HepG2 (cell line): ENCODE results near the gene ZNF512B. TPM values are rescaled to one million over a fixed set of nuclear protein-coding genes. Genes with fewer than 3 reads are reported as not detected.
A peak's percentile ranks its signal among the peaks of the same experiment; 100 is the strongest.

Source experiments
- NKX3-1 ChIP-seq: sonication (generic); formaldehyde crosslinking; IDR thresholded peaks from 2 replicates; pipeline ENCODE4 v1.5.0; 2020; ENCODE audit warnings: missing genetic modification reagents
- SRSF9 ChIP-seq: fragments of 200-400 bp; formaldehyde crosslinking; IDR thresholded peaks from 2 replicates; pipeline ENCODE4 v1.6.1; 2018; ENCODE audit warnings: borderline replicate concordance, mild to moderate bottlenecking, low read depth, low read length; ENCODE audit not compliant: insufficient read depth, poor library complexity, severe bottlenecking
- TAF15 ChIP-seq: fragments of 200-400 bp; formaldehyde crosslinking; IDR thresholded peaks from one replicate; pipeline ENCODE4 v1.6.1; 2018; ENCODE audit warnings: mild to moderate bottlenecking, low read depth, low read length; ENCODE audit not compliant: poor library complexity, severe bottlenecking
- ZBTB4 ChIP-seq: sonication (generic); formaldehyde crosslinking; IDR thresholded peaks from 2 replicates; pipeline ENCODE4 v1.4.0; 2020; ENCODE audit warnings: missing genetic modification reagents, mild to moderate bottlenecking, borderline replicate concordance
- ZNF337 ChIP-seq: sonication (generic); formaldehyde crosslinking; IDR thresholded peaks from 2 replicates; pipeline ENCODE4 v1.5.1; 2020; ENCODE audit warnings: missing genetic modification reagents, low read depth, mild to moderate bottlenecking, borderline replicate concordance
- ZNF407 ChIP-seq: sonication (generic); formaldehyde crosslinking; IDR thresholded peaks from one replicate; pipeline ENCODE4 v1.5.1; 2020; ENCODE audit warnings: mild to moderate bottlenecking, missing genetic modification reagents; ENCODE audit errors: not compliant biosample characterization
- ZNF850 ChIP-seq: sonication (generic); formaldehyde crosslinking; conservative IDR thresholded peaks from 2 replicates; pipeline ENCODE4 v1.9.0; 2021; ENCODE audit warnings: mild to moderate bottlenecking, missing genetic modification reagents
- polyA plus RNA-seq, 8 experiments: library from polyadenylated mRNA; depleted of rRNA in 3 of 8; stranded (reverse) in 7 of 8; unstranded in 1 of 8; fragments of >200 nt; fragmentation: Illumina TruSeq in 4 of 8; extraction: Trizol in 4 of 8; gene quantifications; 2 replicates each; pipeline versions ENCODE4 v1.2.1 to v1.2.3, GENCODE V29; 2011 to 2016; ENCODE audit warnings: low read depth in 4 of 8, missing spikeins in 1 of 8, mixed read lengths in 1 of 8; ENCODE audit not compliant: insufficient read depth in 1 of 8
- total RNA-seq, 5 experiments: library from RNA; depleted of rRNA; stranded (reverse); fragments of >200 nt; fragmentation: Illumina TruSeq; extraction: Trizol; gene quantifications; 2 replicates each; pipeline ENCODE4 v1.2.3, GENCODE V29; 2016; ENCODE audit warnings: low read depth in 1 of 5
- TF ChIP-seq, protein P1 (sequence below): sonication (generic); formaldehyde crosslinking; IDR thresholded peaks from 2 replicates; pipeline ENCODE4 v1.8.1; 2022; ENCODE audit warnings: low read depth, mild to moderate bottlenecking, missing genetic modification reagents
- TF ChIP-seq, protein P2 (sequence below): sonication (generic); formaldehyde crosslinking; IDR thresholded peaks from 2 replicates; pipeline ENCODE4 v1.4.0; 2020; ENCODE audit warnings: missing genetic modification reagents, mild to moderate bottlenecking, borderline replicate concordance

ZNF512B gene
- total and polyA plus RNA-seq, 2 of the 13 experiments (the other 11 are each of a cell fraction or from before 2014, with no cell fraction given): 11.5 to 30.6 TPM

- TF ChIP-seq ZBTB4 (CRISPR knock-in tag): peak; percentile 44; the same call in 1 of the 2 replicates
- TF ChIP-seq TAF15: peak; percentile 87
- TF ChIP-seq SRSF9: no peak
- TF ChIP-seq, protein P1, sequence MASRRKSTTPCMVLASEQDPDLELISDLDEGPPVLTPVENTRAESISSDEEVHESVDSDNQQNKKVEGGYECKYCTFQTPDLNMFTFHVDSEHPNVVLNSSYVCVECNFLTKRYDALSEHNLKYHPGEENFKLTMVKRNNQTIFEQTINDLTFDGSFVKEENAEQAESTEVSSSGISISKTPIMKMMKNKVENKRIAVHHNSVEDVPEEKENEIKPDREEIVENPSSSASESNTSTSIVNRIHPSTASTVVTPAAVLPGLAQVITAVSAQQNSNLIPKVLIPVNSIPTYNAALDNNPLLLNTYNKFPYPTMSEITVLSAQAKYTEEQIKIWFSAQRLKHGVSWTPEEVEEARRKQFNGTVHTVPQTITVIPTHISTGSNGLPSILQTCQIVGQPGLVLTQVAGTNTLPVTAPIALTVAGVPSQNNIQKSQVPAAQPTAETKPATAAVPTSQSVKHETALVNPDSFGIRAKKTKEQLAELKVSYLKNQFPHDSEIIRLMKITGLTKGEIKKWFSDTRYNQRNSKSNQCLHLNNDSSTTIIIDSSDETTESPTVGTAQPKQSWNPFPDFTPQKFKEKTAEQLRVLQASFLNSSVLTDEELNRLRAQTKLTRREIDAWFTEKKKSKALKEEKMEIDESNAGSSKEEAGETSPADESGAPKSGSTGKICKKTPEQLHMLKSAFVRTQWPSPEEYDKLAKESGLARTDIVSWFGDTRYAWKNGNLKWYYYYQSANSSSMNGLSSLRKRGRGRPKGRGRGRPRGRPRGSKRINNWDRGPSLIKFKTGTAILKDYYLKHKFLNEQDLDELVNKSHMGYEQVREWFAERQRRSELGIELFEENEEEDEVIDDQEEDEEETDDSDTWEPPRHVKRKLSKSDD (CRISPR knock-in tag): no peak
- no peak for TF ChIP-seq NKX3-1
- TF ChIP-seq, protein P2, sequence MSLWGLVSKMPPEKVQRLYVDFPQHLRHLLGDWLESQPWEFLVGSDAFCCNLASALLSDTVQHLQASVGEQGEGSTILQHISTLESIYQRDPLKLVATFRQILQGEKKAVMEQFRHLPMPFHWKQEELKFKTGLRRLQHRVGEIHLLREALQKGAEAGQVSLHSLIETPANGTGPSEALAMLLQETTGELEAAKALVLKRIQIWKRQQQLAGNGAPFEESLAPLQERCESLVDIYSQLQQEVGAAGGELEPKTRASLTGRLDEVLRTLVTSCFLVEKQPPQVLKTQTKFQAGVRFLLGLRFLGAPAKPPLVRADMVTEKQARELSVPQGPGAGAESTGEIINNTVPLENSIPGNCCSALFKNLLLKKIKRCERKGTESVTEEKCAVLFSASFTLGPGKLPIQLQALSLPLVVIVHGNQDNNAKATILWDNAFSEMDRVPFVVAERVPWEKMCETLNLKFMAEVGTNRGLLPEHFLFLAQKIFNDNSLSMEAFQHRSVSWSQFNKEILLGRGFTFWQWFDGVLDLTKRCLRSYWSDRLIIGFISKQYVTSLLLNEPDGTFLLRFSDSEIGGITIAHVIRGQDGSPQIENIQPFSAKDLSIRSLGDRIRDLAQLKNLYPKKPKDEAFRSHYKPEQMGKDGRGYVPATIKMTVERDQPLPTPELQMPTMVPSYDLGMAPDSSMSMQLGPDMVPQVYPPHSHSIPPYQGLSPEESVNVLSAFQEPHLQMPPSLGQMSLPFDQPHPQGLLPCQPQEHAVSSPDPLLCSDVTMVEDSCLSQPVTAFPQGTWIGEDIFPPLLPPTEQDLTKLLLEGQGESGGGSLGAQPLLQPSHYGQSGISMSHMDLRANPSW (CRISPR knock-in tag): no peak
- peak; percentile 97 for TF ChIP-seq ZNF850 (CRISPR knock-in tag)
- TF ChIP-seq ZNF337 (CRISPR knock-in tag): no peak
- TF ChIP-seq ZNF407 (CRISPR knock-in tag): no peak
- TF ChIP-seq, all 625 proteins: peak for 24
Measured at GRCh38 chr20:63955281-63955826, 14.4 kb downstream of the ZNF512B start (continued).
